HUES6 (cell line): Measurements from ENCODE around the gene TENM3.
"Not testable (repeated sequence)": the region's sequence is repeated elsewhere in the genome, so short reads cannot be mapped to it uniquely, and the experiment has no call there.

Source experiments
- H3K27ac ChIP-seq: 2 replicates; pipeline ENCODE4 v1.7.0; 2013; ENCODE audit warnings: low read depth, mild to moderate bottlenecking, low read length, inconsistent platforms
- H3K27me3 ChIP-seq: 2 replicates; pipeline ENCODE4 v1.6.1; 2013; ENCODE audit warnings: low read length; ENCODE audit not compliant: control insufficient read depth, insufficient read depth
- H3K36me3 ChIP-seq: 2 replicates; pipeline ENCODE4 v1.6.1; 2013; ENCODE audit warnings: low read length; ENCODE audit not compliant: control insufficient read depth, insufficient read depth
- H3K4me1 ChIP-seq: 2 replicates; pipeline ENCODE4 v1.6.1; 2013; ENCODE audit warnings: low read length; ENCODE audit not compliant: control insufficient read depth, insufficient read depth
- H3K4me3 ChIP-seq: 2 replicates; pipeline ENCODE4 v1.5.1; 2013; ENCODE audit warnings: low read depth, low read length
- H3K9ac ChIP-seq: one replicate; pipeline ENCODE4 v1.6.1; 2013; ENCODE audit warnings: mild to moderate bottlenecking, low read length
- H3K9me3 ChIP-seq: 2 replicates; pipeline ENCODE4 v1.6.1; 2013; ENCODE audit warnings: low read depth, low read length; ENCODE audit not compliant: control insufficient read depth, insufficient read depth

TENM3 gene

DNA sequence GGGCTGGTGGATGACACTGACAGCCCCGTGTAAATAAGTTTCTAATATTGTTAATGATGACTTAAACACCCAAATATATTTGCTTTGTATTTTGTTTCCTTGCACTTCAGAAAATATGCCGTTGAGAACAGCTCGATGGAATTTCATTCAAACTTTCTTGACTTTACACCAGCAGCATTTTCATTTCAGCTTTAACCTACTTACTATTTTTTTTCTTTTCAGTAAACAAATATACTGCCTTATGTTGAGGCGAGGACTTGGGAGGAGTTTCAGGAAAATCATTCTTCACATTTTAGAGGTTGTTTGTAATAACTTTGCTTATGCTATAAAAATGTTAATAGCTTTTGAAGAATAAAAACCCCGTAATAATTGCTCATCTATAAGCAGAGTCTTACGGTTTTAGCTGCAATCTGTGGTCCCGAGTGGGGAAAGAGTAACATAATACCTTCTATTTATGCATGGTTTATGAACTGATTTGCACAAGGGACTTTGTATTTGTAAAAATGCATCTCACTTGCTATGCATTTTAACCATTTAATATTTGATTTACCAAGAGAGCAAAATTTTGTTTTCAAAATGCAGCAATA, 14.1 kb upstream of the TENM3 start:
- Histone ChIP-seq H3K9ac (no peak overlapping the region), H3K4me1 (no peaks in the 10 kb centered on the region), H3K4me3 (no peak overlapping the region), H3K36me3 (no peaks in the 10 kb centered on the region), H3K27ac (no peak overlapping the region), H3K9me3 (no peaks in the 10 kb centered on the region), H3K27me3 (no peaks in the 10 kb centered on the region)

DNA sequence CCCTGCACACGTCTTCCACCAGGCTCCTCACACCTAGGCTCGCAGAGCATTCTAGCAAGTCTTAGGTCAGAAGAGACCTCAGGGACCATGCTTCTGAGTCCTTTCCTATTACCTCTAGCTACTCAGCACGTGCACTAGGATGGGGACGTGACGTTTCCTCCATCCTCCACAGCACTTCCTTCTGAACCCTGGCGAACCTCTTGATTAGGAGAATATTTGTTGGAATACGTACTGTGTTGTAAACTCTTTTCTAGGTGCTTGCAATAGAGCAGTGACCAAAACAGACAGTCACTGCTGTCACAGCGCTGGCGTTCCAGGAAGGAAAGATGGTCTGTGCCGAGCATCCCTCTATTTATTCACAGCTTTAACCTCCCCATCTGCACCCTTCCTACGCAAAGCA, 12.9 kb upstream of the TENM3 start:
- Histone ChIP-seq H3K4me3 (no peak overlapping the region), H3K27me3 (no peaks in the 10 kb centered on the region), H3K9ac (no peak overlapping the region), H3K4me1 (no peaks in the 10 kb centered on the region), H3K36me3 (no peaks in the 10 kb centered on the region), H3K9me3 (no peaks in the 10 kb centered on the region), H3K27ac (no peak overlapping the region)

DNA sequence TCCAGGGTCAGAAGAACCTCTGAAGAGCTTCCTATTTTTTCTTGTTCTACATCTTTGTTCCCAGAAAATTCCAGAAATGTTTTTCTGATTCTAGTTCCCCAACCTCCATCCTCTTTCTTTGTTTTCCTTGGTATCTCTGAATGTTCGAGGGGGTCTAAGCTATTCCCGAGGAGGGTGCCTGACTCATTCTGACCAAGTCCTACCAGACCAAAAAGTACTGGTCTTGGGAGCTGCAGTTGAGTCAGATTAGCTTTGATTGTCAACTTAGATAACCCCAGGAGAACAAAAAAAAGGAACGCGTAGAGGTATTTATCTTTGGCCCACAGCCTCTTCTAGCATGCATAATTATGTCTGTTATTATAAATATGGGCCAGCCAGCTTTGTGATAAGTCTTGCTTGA, 12.1 kb upstream of the TENM3 start:
- H3K36me3 ChIP-seq, result no peaks in the 10 kb centered on the region
- no peaks in the 10 kb centered on the region for H3K27me3 ChIP-seq
- H3K9ac ChIP-seq, result no peak overlapping the region
- no peaks in the 10 kb centered on the region for H3K9me3 ChIP-seq
- H3K4me1 ChIP-seq, result no peaks in the 10 kb centered on the region
- H3K27ac ChIP-seq, result no peak overlapping the region
- no peak overlapping the region for H3K4me3 ChIP-seq

DNA sequence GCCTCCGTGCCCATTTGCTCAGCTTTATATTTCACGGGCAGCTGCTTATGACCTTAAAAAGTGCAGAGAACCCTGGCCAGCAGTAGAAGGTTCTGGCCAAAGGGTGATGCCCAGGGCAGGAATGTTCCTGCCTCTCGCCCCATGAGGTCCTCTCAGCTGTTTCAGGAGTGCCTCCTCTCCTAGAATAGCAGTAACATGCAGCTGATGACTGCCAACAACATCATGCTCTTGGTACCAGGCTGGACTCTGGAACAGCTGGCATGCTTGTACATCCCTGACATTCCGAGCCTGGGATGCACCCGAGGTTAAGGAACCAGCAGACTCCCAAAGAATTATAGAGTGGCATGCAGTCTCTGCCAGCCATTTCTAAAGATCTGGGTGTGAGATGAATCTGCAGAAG, 11.7 kb upstream of the TENM3 start:
- no peak overlapping the region for H3K27ac ChIP-seq
- H3K36me3 ChIP-seq, result no peaks in the 10 kb centered on the region
- no peak overlapping the region for H3K4me3 ChIP-seq
- no peaks in the 10 kb centered on the region for H3K27me3 ChIP-seq
- H3K9me3 ChIP-seq, result no peaks in the 10 kb centered on the region
- no peaks in the 10 kb centered on the region for H3K4me1 ChIP-seq
- no peak overlapping the region for H3K9ac ChIP-seq

DNA sequence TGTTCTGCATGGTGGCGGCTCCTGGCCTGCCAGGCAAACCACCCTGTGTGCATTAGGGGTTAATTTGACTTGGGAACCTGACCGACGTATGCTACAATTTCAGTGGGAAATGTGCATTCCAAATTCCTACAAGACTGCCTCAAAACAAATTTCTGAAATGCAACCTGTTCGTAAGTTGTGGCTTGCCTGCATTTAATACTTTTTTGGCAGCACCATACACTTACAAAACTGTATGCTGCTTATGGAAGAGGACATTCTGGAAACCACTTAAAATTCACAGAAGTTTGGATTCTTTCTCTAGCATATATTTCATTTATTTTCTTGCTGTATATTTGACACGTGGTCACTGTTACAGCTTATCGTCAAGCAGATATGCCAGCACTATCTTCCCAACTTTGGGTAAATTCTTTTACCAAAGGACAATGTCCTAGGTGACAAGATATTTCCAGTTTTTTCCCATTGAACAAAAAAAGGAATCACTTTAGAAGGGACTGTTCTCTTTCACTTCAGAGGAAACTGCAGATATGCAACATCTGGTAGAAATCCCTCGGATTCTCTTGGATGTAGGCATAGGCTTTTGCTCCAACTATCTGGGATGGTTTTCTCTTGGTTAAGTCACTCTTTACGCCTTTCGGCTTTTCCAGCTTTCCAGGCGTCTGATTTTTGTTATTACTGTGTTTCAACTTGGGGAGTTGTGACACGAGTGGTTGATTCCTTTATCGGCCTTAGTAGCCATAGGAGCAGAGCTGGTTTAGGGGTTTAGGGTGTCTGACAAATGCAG, 9.7 kb upstream of the TENM3 start:
- Histone ChIP-seq H3K27ac (no peak overlapping the region), H3K4me1 (peaks cover 10% of the 10 kb centered on the region), H3K4me3 (no peak overlapping the region), H3K9ac (no peak overlapping the region), H3K9me3 (no peaks in the 10 kb centered on the region), H3K36me3 (no peaks in the 10 kb centered on the region), H3K27me3 (no peaks in the 10 kb centered on the region)

DNA sequence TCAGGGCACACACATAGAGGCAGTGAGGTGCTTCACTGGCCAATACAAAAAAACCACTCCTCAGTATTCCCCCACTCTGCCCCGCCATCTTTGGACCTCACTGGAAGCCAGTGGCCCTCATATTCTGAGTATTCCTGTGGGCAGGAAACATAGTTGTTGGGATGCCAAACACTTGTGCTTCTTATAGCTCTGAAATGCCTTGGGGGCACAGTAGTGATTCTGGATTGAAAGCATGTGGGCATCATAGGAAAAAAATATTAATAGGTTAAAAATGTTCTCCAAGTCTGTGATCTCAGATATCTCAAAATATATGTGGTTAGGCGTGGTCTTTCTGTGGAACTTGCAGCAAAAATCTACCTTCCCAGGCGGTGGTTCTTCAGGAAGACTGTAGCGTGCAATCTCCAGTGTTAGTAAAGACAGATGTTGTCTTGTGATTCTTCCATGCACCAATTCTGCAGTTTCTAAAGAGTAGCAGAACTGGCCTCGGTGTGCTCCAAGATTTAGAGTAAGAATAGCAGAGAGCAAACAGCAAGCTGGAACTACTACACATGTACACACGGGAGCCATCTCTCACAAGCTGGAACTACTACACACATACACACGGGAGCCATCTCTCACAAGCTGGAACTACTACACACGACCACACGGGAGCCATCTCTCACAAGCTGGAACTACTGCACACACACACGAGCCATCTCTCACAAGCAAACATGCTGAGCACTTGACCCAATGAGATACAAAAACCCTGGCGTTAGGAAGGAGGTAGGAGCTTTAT, 8.0 kb upstream of the TENM3 start:
- H3K27ac ChIP-seq, result no peak overlapping the region
- H3K27me3 ChIP-seq, result no peaks in the 10 kb centered on the region
- H3K9ac ChIP-seq, result no peak overlapping the region
- H3K4me1 ChIP-seq, result peaks cover 22% of the 10 kb centered on the region
- no peak overlapping the region for H3K4me3 ChIP-seq
- H3K36me3 ChIP-seq, result no peaks in the 10 kb centered on the region
- no peaks in the 10 kb centered on the region for H3K9me3 ChIP-seq

DNA sequence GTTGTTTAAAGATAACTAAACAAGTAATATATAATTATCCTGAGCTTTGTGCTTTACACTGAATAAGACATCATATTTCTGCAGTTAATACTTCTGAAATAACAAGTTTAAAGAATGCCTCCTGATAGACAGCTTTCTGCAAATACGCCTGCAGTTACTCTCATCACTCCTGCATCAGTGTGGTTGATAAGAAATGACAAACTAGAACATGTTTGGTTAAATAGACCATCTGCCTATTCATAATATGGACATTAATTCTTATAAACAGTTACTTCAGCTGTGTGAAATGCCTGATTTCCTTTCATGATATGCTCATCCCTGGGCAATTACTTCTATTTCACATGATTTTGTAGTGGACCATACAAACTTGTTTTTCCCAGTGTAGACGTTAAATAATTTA, 7.0 kb upstream of the TENM3 start:
- peaks cover 29% of the 10 kb centered on the region for H3K4me1 ChIP-seq
- H3K36me3 ChIP-seq, result no peaks in the 10 kb centered on the region
- no peaks in the 10 kb centered on the region for H3K9me3 ChIP-seq
- no peak overlapping the region for H3K9ac ChIP-seq
- no peak overlapping the region for H3K27ac ChIP-seq
- no peaks in the 10 kb centered on the region for H3K27me3 ChIP-seq
- no peak overlapping the region for H3K4me3 ChIP-seq

DNA sequence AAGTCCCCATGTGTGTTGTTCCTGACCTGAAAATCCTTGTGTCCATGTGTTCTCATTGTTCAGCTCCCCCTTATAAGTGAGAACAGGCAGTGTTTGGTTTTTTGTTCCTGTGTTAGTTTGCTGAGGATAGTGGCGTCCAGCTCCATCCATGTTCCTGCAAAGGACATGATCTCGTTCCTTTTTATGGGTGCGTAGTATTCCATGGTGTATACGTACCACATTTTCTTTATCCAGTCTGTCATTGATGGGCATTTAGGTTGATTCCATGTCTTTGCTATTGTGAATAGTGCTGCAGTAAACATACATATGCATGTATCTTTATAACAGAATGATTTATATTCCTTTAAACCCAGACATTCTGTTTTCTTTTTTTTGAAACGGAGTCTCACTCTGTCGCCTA, 6.2 kb upstream of the TENM3 start:
- H3K4me1 ChIP-seq, result peaks cover 29% of the 10 kb centered on the region
- not testable (repeated sequence) for H3K36me3 ChIP-seq, H3K27me3 ChIP-seq, H3K9me3 ChIP-seq, H3K9ac ChIP-seq, H3K4me3 ChIP-seq, H3K27ac ChIP-seq

DNA sequence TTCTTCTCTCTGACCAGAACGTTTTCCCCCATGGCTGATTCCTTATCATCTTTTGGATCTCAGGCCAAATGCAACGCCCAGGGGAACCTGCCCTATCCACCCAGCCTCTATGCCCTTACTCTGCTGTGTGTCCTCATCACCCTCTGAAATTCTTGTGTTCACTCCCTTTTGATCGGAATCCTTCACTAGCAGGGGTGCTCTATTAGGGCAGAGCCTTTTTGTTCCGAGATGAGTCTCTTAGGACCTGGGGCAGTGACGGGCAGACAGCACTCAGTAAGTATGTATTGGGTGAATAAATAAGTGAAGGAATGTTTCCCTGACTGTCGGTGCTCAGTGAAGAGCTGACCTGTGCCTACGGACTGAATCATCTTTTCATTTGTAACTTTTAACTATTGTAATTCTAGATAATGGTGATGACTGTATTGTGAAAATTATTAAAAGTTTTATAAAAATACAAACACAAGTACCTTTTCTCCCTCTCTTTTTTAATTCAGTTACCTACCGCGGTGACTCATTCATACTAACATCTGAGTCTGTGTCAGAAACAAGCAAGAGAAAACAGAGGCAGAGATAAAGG, 4.8 kb upstream of the TENM3 start:
- H3K27ac ChIP-seq, result peak overlapping the region; percentile 2; the same call in 1 of the 2 replicates
- H3K27me3 ChIP-seq, result no peaks in the 10 kb centered on the region
- H3K4me3 ChIP-seq, result no peak overlapping the region; the same call in 1 of the 2 replicates
- peaks cover 34% of the 10 kb centered on the region for H3K4me1 ChIP-seq
- no peaks in the 10 kb centered on the region for H3K9me3 ChIP-seq
- H3K36me3 ChIP-seq, result no peaks in the 10 kb centered on the region
- peak overlapping the region; percentile 0 for H3K9ac ChIP-seq

DNA sequence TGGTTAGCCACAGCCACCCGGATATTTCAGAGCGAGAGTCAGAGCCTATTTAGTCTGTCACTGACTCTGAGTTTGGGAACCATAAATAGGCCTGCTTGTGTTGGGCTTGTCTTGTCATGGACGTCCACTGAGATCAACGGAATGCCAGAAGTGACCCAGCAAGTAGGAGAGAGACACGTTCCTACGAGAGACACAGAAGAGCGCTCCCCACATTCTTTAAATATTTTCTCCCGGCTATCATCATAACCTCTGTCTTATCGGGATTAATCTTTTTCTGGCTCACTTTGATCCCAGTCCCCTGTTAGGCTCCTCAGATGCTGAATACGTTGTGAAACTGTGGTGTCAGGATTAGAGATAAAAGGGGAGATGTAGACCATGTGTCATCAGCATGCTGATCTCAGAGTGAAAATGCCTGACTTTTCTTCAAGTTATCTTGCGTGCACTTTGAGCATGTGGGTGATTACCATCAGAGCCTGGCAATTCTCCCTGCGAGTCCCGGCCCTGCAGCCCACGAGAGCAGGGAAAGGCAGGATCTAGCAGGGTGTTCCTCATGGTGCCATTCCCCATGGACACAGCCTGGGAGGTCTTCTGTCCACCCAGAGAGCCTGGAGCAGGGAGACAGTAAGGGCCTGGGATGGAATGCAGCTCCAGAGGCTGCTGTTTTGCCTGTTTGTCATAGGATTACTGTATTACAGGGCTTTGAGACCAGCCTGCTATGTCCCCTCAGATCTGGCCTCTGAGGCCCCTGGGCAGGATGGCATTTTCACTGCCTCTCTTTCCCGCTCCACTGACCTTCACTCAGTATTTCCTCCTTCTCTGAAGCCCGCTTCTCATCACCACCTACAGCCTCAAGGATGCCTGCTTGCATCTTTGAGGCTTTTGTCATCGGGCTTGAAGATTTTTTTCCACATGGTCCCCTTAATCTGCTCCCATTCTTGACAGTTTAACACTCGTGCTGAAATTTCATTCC, 2.8 kb upstream of the TENM3 start:
- Histone ChIP-seq H3K27ac (peak overlapping the region; percentile 70; the same call in 1 of the 2 replicates), H3K4me3 (no peak overlapping the region), H3K27me3 (no peaks in the 10 kb centered on the region), H3K4me1 (peaks cover 40% of the 10 kb centered on the region), H3K9me3 (no peaks in the 10 kb centered on the region), H3K9ac (peak overlapping the region; percentile 67), H3K36me3 (no peaks in the 10 kb centered on the region)
